Renal cortex interstitium (tissue), 15 donors: Measurements from ENCODE around the gene CAPN1. TPM values are rescaled to one million over a fixed set of nuclear protein-coding genes. Genes with fewer than 3 reads are reported as not detected.
"Not testable (repeated sequence)": the region's sequence is repeated elsewhere in the genome, so short reads cannot be mapped to it uniquely, and the experiment has no call there.

Source experiments
- DNase-seq, 11 donors: peaks; one replicate each; pipeline ENCODE4 v3.0.0-alpha.2; 2013; ENCODE audit warnings: low read depth in 9 of 11, low spot score in 4 of 11; ENCODE audit errors: extremely low read depth in 1 of 11
- long read RNA-seq, 16 experiments: transcript quantifications; one replicate each; lab custom pipeline, GENCODE V29; 2026
- polyA plus RNA-seq, 3 donors: library from polyadenylated mRNA; unstranded; fragments of 120-200 nt; gene quantifications; one replicate each; pipeline ENCODE4 v1.2.1, GENCODE V29; 2013; ENCODE audit not compliant: insufficient read length in 3 of 3

CAPN1 gene
- 100 to 1,000 TPM in 2 of 3 donors, 10 to 100 TPM in 1; 82.9 to 105 (median 104) TPM for polyA plus RNA-seq
- long read RNA-seq, donor 1: 0 reads
- long read RNA-seq, donor 2, partial matches to known transcripts: 7 of 12 reads
- long read RNA-seq, donor 2, other reads (novel, unspliced or antisense): 5 of 12 reads
- long read RNA-seq, donor 3, partial matches to known transcripts: 19 of 38 reads
- long read RNA-seq, donor 3, other reads (novel, unspliced or antisense): 19 of 38 reads
- long read RNA-seq, donor 4, partial matches to known transcripts: 24 of 24 reads
- long read RNA-seq, donor 4, other reads (novel, unspliced or antisense): 0 of 24 reads
- long read RNA-seq, donor 5: 0 reads
- long read RNA-seq, donor 6, partial matches to known transcripts: 20 of 22 reads
- long read RNA-seq, donor 6, other reads (novel, unspliced or antisense): 0 of 22 reads
- long read RNA-seq, donor 7, partial matches to known transcripts: 29 of 30 reads
- long read RNA-seq, donor 7, other reads (novel, unspliced or antisense): 0 of 30 reads
- long read RNA-seq, donor 8, partial matches to known transcripts: 12 of 44 reads
- long read RNA-seq, donor 8, other reads (novel, unspliced or antisense): 32 of 44 reads
- long read RNA-seq, donor 9, partial matches to known transcripts: 29 of 29 reads
- long read RNA-seq, donor 9, other reads (novel, unspliced or antisense): 0 of 29 reads
- long read RNA-seq, donor 10, partial matches to known transcripts: 22 of 28 reads
- long read RNA-seq, donor 10, other reads (novel, unspliced or antisense): 6 of 28 reads
- long read RNA-seq, donor 11, partial matches to known transcripts: 5 of 10 reads
- long read RNA-seq, donor 11, other reads (novel, unspliced or antisense): 5 of 10 reads
- long read RNA-seq, donor 12: 0 reads
- long read RNA-seq, donor 13: 0 reads
- long read RNA-seq, donor 14, partial matches to known transcripts: 5 of 7 reads
- long read RNA-seq, donor 14, other reads (novel, unspliced or antisense): 0 of 7 reads
- long read RNA-seq, donor 15, partial matches to known transcripts: 0 of 7 reads
- long read RNA-seq, donor 15, other reads (novel, unspliced or antisense): 7 of 7 reads
- long read RNA-seq, donor 16, partial matches to known transcripts: 49 of 95 reads
- long read RNA-seq, donor 16, other reads (novel, unspliced or antisense): 45 of 95 reads

GRCh38 chr11:65181569-65182257 lies at the start of gene CAPN1:
Gene CAPN1 (plus strand): TSS chr11:65181928. CDS start chr11:65182702, 774 bp downstream.
- peak in 2 of 11 donors; percentile 40 to 67 for DNase-seq

GRCh38 chr11:65132238-65132987 lies 49.3 kb upstream of the CAPN1 start:
- DNase-seq: no peak

- no peak for DNase-seq
Measured at GRCh38 chr11:65132988-65133700, 48.6 kb upstream of the CAPN1 start.

GRCh38 chr11:65133724-65134123 lies 48.0 kb upstream of the CAPN1 start:
- no peak for DNase-seq

- DNase-seq: peak in 10 of 11 donors; percentile 72 to 91 (median 82)
Measured at GRCh38 chr11:65134240-65134951, 47.3 kb upstream of the CAPN1 start, which contains the start of gene SYVN1. Gene SYVN1 (minus strand): TSS chr11:65134519. CDS start chr11:65133601, 918 bp downstream.

- DNase-seq: peak; percentile 82 to 96 (median 92)
Measured at GRCh38 chr11:65134952-65135632, 46.6 kb upstream of the CAPN1 start.

GRCh38 chr11:65135633-65136145 lies 46.0 kb upstream of the CAPN1 start:
- DNase-seq: no peak

- no peak for DNase-seq
Measured at GRCh38 chr11:65136515-65137096, 45.1 kb upstream of the CAPN1 start.

- DNase-seq: no peak
Measured at GRCh38 chr11:65141896-65142494, 39.7 kb upstream of the CAPN1 start.

- no peak for DNase-seq
Measured at GRCh38 chr11:65147352-65148075, 34.2 kb upstream of the CAPN1 start.

- DNase-seq: no peak
Measured at GRCh38 chr11:65148657-65149056, 33.1 kb upstream of the CAPN1 start.

GRCh38 chr11:65150131-65150508 lies 31.6 kb upstream of the CAPN1 start:
- not testable (repeated sequence) for DNase-seq

- peak in 2 of 11 donors; percentile 35 to 52 for DNase-seq
Measured at GRCh38 chr11:65150509-65151299, 31.0 kb upstream of the CAPN1 start.
